CD4-positive, alpha-beta memory T cell (primary cell): ENCODE results near the gene PDE6G. TPM values are rescaled to one million over a fixed set of nuclear protein-coding genes. Genes with fewer than 3 reads are reported as not detected.
A peak's percentile ranks its signal among the peaks of the same experiment; 100 is the strongest.

Source experiments
- CTCF ChIA-PET: fragments of 350-600 bp; sonication (Branson Sonifier 250); formaldehyde crosslinking; loops from one replicate; lab custom pipeline; 2021; ENCODE audit warnings: inconsistent platforms; ENCODE audit not compliant: partially characterized antibody; lab: Charles Lee
- POLR2A ChIA-PET: fragments of 350-600 bp; sonication (Branson Sonifier 250); formaldehyde crosslinking; loops from one replicate; lab custom pipeline; 2021; ENCODE audit not compliant: partially characterized antibody; lab: Charles Lee
- DNase-seq, 5 donors: peaks; one replicate each; pipeline versions ENCODE4 v3.0.0 to v3.0.0-alpha.2; 2020 to 2022; ENCODE audit warnings: mixed read lengths in 1 of 5
- H3K27ac ChIP-seq: one replicate; pipeline ENCODE4 v1.7.0; 2013; ENCODE audit warnings: low read depth, low read length
- H3K27me3 ChIP-seq: 2 replicates; pipeline ENCODE4 v1.7.0; 2013; ENCODE audit warnings: mild to moderate bottlenecking, low read length, moderate library complexity; ENCODE audit not compliant: insufficient read depth
- H3K36me3 ChIP-seq: 2 replicates; pipeline ENCODE4 v1.7.0; 2013; ENCODE audit warnings: mild to moderate bottlenecking, low read length, moderate library complexity; ENCODE audit not compliant: insufficient read depth
- H3K4me1 ChIP-seq: 2 replicates; pipeline ENCODE4 v1.7.0; 2013; ENCODE audit warnings: mild to moderate bottlenecking, low read length, moderate library complexity; ENCODE audit not compliant: insufficient read depth
- H3K4me3 ChIP-seq, 2 donors: one replicate each; pipeline ENCODE4 v1.7.0; 2013; ENCODE audit warnings: low read length in 2 of 2, mild to moderate bottlenecking in 1 of 2
- H3K9me3 ChIP-seq, 2 donors: one replicate each; pipeline ENCODE4 v1.7.0; 2013; ENCODE audit warnings: low read length in 2 of 2, control low read depth in 1 of 2; ENCODE audit not compliant: control insufficient read depth in 1 of 2
- H3K27ac Mint-ChIP-seq, 7 donors: one replicate each; pipeline ENCODE4 v1.8.0; 2020 to 2021; ENCODE audit warnings: mixed read lengths in 7 of 7, mild to moderate bottlenecking in 6 of 7, inconsistent platforms in 3 of 7, moderate library complexity in 3 of 7
- H3K27me3 Mint-ChIP-seq, 2 donors: one replicate each; pipeline ENCODE4 v1.8.0; 2020 to 2021; ENCODE audit warnings: mixed read lengths in 2 of 2
- H3K36me3 Mint-ChIP-seq, 2 donors: one replicate each; pipeline ENCODE4 v1.8.0; 2020 to 2021; ENCODE audit warnings: mixed read lengths in 2 of 2, inconsistent platforms in 1 of 2, mild to moderate bottlenecking in 1 of 2
- H3K4me1 Mint-ChIP-seq, 4 donors: one replicate each; pipeline ENCODE4 v1.8.0; 2020 to 2021; ENCODE audit warnings: mixed read lengths in 4 of 4, mild to moderate bottlenecking in 1 of 4
- H3K4me3 Mint-ChIP-seq, 8 donors: one replicate each; pipeline ENCODE4 v1.8.0; 2020 to 2021; ENCODE audit warnings: mixed read lengths in 8 of 8, mild to moderate bottlenecking in 7 of 8, moderate library complexity in 6 of 8, inconsistent platforms in 3 of 8
- H3K9me3 Mint-ChIP-seq, 8 donors: one replicate each; pipeline ENCODE4 v1.8.0; 2020 to 2021; ENCODE audit warnings: mixed read lengths in 8 of 8, mild to moderate bottlenecking in 5 of 8, inconsistent platforms in 3 of 8, moderate library complexity in 1 of 8
- intact Hi-C: fragments of 100-400 bp; cut with micrococcal nuclease; formaldehyde crosslinking; loops from one replicate; pipeline ENCODE4 v1.15.1; 2023
- polyA plus RNA-seq, 2 donors: library from polyadenylated mRNA; unstranded; fragments of 300-500 nt; fragmentation: Illumina TruSeq; gene quantifications; one replicate each; pipeline ENCODE4 v1.2.3, GENCODE V29; 2021
- total RNA-seq, 2 experiments: library from RNA; stranded (reverse); gene quantifications; one replicate each; pipeline ENCODE4 v1.2.3, GENCODE V29; 2021

PDE6G gene
- total and polyA plus RNA-seq, 4 experiments from 2014 or later: 0.83 to 1.3 (median 1.1) TPM

DNA sequence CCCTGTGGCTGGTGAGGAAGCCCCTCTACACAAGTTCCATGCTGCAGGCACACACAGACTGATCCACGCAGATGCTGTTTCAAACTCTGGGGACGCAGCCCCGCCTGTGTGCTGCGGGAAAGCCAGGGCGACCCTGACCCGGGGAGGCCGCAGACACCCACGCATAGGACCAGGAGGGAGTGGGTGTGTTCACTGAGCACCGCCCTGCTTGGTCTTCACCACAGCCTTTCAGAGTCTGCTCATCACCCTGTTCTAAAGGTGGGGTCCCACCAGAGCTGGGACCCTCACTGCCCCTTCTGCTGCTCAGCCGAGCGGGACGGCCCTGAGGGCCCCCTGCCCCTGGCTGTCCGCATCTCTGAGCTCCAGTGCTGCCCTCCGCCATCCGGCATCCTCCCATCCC is 11.8 kb downstream of the PDE6G start:
- DNase-seq: no peak
- H3K27ac ChIP-seq: no peak overlapping the region
- CTCF ChIA-PET: no interaction called here
- no peaks in the 10 kb centered on the region for H3K9me3 ChIP-seq
- no peak overlapping the region for H3K4me3 ChIP-seq
- Mint-ChIP-seq H3K4me3 (no peak overlapping the region), H3K27ac (no peak overlapping the region), H3K27me3 (peaks cover 6 to 11% of the 10 kb centered on the region in 2 donors), H3K9me3 (peaks cover 0 to 4% (median 0%) of the 10 kb centered on the region in 8 donors), H3K36me3 (no peaks in the 10 kb centered on the region), H3K4me1 (no peaks in the 10 kb centered on the region)
- H3K36me3 ChIP-seq: no peaks in the 10 kb centered on the region
- POLR2A ChIA-PET: no interaction called here
- H3K4me1 ChIP-seq: no peaks in the 10 kb centered on the region
- intact Hi-C loops: no loop called here
- no peaks in the 10 kb centered on the region for H3K27me3 ChIP-seq

GRCh38 chr17:81641825-81642489 is 14.4 kb downstream of the PDE6G start:
- Mint-ChIP-seq H3K9me3 (no peaks in the 10 kb centered on the region), H3K36me3 (no peaks in the 10 kb centered on the region), H3K4me3 (no peak overlapping the region), H3K4me1 (peaks cover 0 to 3% (median 0%) of the 10 kb centered on the region in 4 donors), H3K27ac (no peak overlapping the region), H3K27me3 (peaks cover 1 to 2% of the 10 kb centered on the region in 2 donors)
- H3K4me1 ChIP-seq: no peaks in the 10 kb centered on the region
- H3K27me3 ChIP-seq: no peaks in the 10 kb centered on the region
- intact Hi-C loops: no loop called here
- no peak overlapping the region for H3K27ac ChIP-seq
- H3K4me3 ChIP-seq: no peak overlapping the region
- DNase-seq: no peak
- H3K36me3 ChIP-seq: no peaks in the 10 kb centered on the region
- ChIA-PET CTCF (no interaction called here), POLR2A (no interaction called here)
- H3K9me3 ChIP-seq: no peaks in the 10 kb centered on the region

- Histone ChIP-seq H3K27me3 (no peaks in the 10 kb centered on the region), H3K27ac (no peak overlapping the region), H3K9me3 (no peaks in the 10 kb centered on the region), H3K36me3 (no peaks in the 10 kb centered on the region), H3K4me1 (peaks cover 14% of the 10 kb centered on the region), H3K4me3 (no peak overlapping the region)
- H3K36me3 Mint-ChIP-seq: peaks cover 0 to 2% of the 10 kb centered on the region in 2 donors
- ChIA-PET POLR2A (no interaction called here), CTCF (interaction anchor here (1.2 kb wide), 1 partner anchor 29 kb away, joined by 3 read pairs; no protein-coding TSS in a partner anchor)
- no peaks in the 10 kb centered on the region for H3K9me3 Mint-ChIP-seq
- peaks cover 5 to 12% (median 12%) of the 10 kb centered on the region in 4 donors for H3K4me1 Mint-ChIP-seq
- peak overlapping the region in 2 of 7 donors; percentile 31 to 39 for H3K27ac Mint-ChIP-seq
- H3K27me3 Mint-ChIP-seq: peaks cover 0 to 1% of the 10 kb centered on the region in 2 donors
- no peak overlapping the region for H3K4me3 Mint-ChIP-seq
- intact Hi-C loops: no loop called here
- no peak for DNase-seq
Observed at GRCh38 chr17:81640011-81640410, 16.3 kb downstream of the PDE6G start.

GRCh38 chr17:81638683-81639082 is 17.7 kb downstream of the PDE6G start:
- intact Hi-C loops: no loop called here
- no peaks in the 10 kb centered on the region for H3K36me3 ChIP-seq
- ChIA-PET CTCF (interaction anchor here (1.2 kb wide), 1 partner anchor 31 kb away, joined by 3 read pairs; no protein-coding TSS in a partner anchor), POLR2A (interaction anchor here (1.6 kb wide), 1 partner anchor 27 kb away, joined by 3 read pairs; no protein-coding TSS in a partner anchor)
- Mint-ChIP-seq H3K36me3 (peaks cover 0 to 2% of the 10 kb centered on the region in 2 donors), H3K4me1 (peaks cover 5 to 19% (median 12%) of the 10 kb centered on the region in 4 donors), H3K27me3 (no peaks in the 10 kb centered on the region), H3K4me3 (peak overlapping the region in 7 of 8 donors; percentile 11 to 69 (median 45)), H3K27ac (peak overlapping the region in 1 of 7 donors; percentile 6), H3K9me3 (no peaks in the 10 kb centered on the region)
- no peaks in the 10 kb centered on the region for H3K9me3 ChIP-seq
- H3K27me3 ChIP-seq: no peaks in the 10 kb centered on the region
- no peak overlapping the region for H3K27ac ChIP-seq
- H3K4me1 ChIP-seq: peaks cover 27% of the 10 kb centered on the region
- H3K4me3 ChIP-seq: no peak overlapping the region
- DNase-seq: no peak

- Histone ChIP-seq H3K27me3 (no peaks in the 10 kb centered on the region), H3K4me3 (peak within 1 kb of the TSS; percentile 68 to 76), H3K27ac (peak within 1 kb of the TSS; percentile 65), H3K4me1 (peaks cover 34% of the 10 kb centered on the region), H3K9me3 (no peaks in the 10 kb centered on the region), H3K36me3 (no peaks in the 10 kb centered on the region)
- peak; percentile 64 to 83 (median 79) for DNase-seq
- ChIA-PET CTCF (no interaction called here), POLR2A (interaction anchor here (1.4 to 1.6 kb wide), 2 partner anchors 26 to 29 kb away, joined by 10 to 11 read pairs; partner anchors contain the start of genes CCDC137 and OXLD1)
- Mint-ChIP-seq H3K27ac (peak within 1 kb of the TSS; percentile 85 to 97 (median 95)), H3K4me3 (peak within 1 kb of the TSS; percentile 92 to 97 (median 95)), H3K27me3 (no peaks in the 10 kb centered on the region), H3K4me1 (peaks cover 9 to 26% (median 17%) of the 10 kb centered on the region in 4 donors), H3K36me3 (peaks cover 0 to 3% of the 10 kb centered on the region in 2 donors), H3K9me3 (no peaks in the 10 kb centered on the region)
- intact Hi-C loops: loop anchor here (1.0 kb wide), 2 partner anchors 30 to 47 kb away; partner anchors contain the start of genes ARL16, CCDC137 and OXLD1
Observed at GRCh38 chr17:81636505-81637288, 19.6 kb downstream of the PDE6G start, which contains the start of the genes NPLOC4 and TSPAN10. Gene NPLOC4, minus strand, starts transcription at chr17:81637112. Its CDS starts 182 bp downstream, at chr17:81636930. Gene TSPAN10, plus strand, starts transcription at chr17:81637196. Its CDS starts 5,217 bp downstream, at chr17:81642413.

GRCh38 chr17:81635973-81636504 is 20.3 kb downstream of the PDE6G start:
- H3K27me3 Mint-ChIP-seq: no peaks in the 10 kb centered on the region

More at GRCh38 chr17:81635973-81636504, 20.3 kb downstream of the PDE6G start:
- Mint-ChIP-seq H3K27ac (peak overlapping the region; percentile 85 to 97 (median 95)), H3K4me1 (peaks cover 9 to 31% (median 18%) of the 10 kb centered on the region in 4 donors), H3K4me3 (peak overlapping the region; percentile 92 to 97 (median 95)), H3K36me3 (peaks cover 0 to 7% of the 10 kb centered on the region in 2 donors), H3K9me3 (no peaks in the 10 kb centered on the region)
- POLR2A ChIA-PET: interaction anchor here (1.6 kb wide), 1 partner anchor 27 kb away, joined by 10 read pairs; no protein-coding TSS in a partner anchor
- DNase-seq: no peak
- CTCF ChIA-PET: no interaction called here
- Histone ChIP-seq H3K9me3 (no peaks in the 10 kb centered on the region), H3K4me1 (peaks cover 34% of the 10 kb centered on the region), H3K27ac (peak overlapping the region; percentile 65), H3K4me3 (peak overlapping the region; percentile 68 to 76), H3K36me3 (no peaks in the 10 kb centered on the region), H3K27me3 (no peaks in the 10 kb centered on the region)
- intact Hi-C loops: no loop called here
